ENCODE measurements around the gene KIF21A. TPM values are rescaled to one million over a fixed set of nuclear protein-coding genes. Genes with fewer than 3 reads are reported as not detected.

The KIF21A gene
- total RNA-seq, 1 donor from 2014 or later = 37.4 TPM

- Histone ChIP-seq H3K27me3 (ENCODE audit: control insufficient read depth, insufficient read depth, low read length) (no peaks in the 10 kb centered on the region), H3K4me3 (ENCODE audit: low read depth, low read length) (no peak overlapping the region), H3K36me3 (ENCODE audit: control insufficient read depth, insufficient read depth, low read length) (no peaks in the 10 kb centered on the region)
- FAIRE-seq = no peak
- DNase-seq (ENCODE audit: low read depth) = no peak
- no peak for TF ChIP-seq CTCF (IDR thresholded peaks at IDR 0.05; ENCODE audit: insufficient read depth, low read length, severe bottlenecking)
Observed at GRCh38 chr12:39393890-39394289, 49.0 kb downstream of the KIF21A start.

- no peak overlapping the region for H3K4me3 ChIP-seq (ENCODE audit: low read depth, low read length)
- no peaks in the 10 kb centered on the region for H3K27me3 ChIP-seq (ENCODE audit: control insufficient read depth, insufficient read depth, low read length)
- FAIRE-seq (no peak), DNase-seq (ENCODE audit: low read depth) (no peak)
- H3K36me3 ChIP-seq (ENCODE audit: control insufficient read depth, insufficient read depth, low read length) = no peaks in the 10 kb centered on the region
- TF ChIP-seq CTCF (IDR thresholded peaks at IDR 0.05; ENCODE audit: insufficient read depth, low read length, severe bottlenecking) = no peak
Observed at GRCh38 chr12:39393179-39393578, 49.7 kb downstream of the KIF21A start.

- FAIRE-seq (no peak), DNase-seq (ENCODE audit: low read depth) (peak; percentile 9)
Observed at GRCh38 chr12:39392154-39392925, 50.6 kb downstream of the KIF21A start.

GRCh38 chr12:39390752-39391151, 52.2 kb downstream of the KIF21A start:
- Histone ChIP-seq H3K4me3 (ENCODE audit: low read depth, low read length) (no peak overlapping the region), H3K36me3 (ENCODE audit: control insufficient read depth, insufficient read depth, low read length) (no peaks in the 10 kb centered on the region), H3K27me3 (ENCODE audit: control insufficient read depth, insufficient read depth, low read length) (no peaks in the 10 kb centered on the region)
- no peak for FAIRE-seq
- DNase-seq (ENCODE audit: low read depth) = peak; percentile 68
- no peak for TF ChIP-seq CTCF (IDR thresholded peaks at IDR 0.05; ENCODE audit: insufficient read depth, low read length, severe bottlenecking)

More at GRCh38 chr12:39392154-39392925, 50.6 kb downstream of the KIF21A start:
- no peaks in the 10 kb centered on the region for H3K27me3 ChIP-seq (ENCODE audit: control insufficient read depth, insufficient read depth, low read length)
- no peak for TF ChIP-seq CTCF (IDR thresholded peaks at IDR 0.05; ENCODE audit: insufficient read depth, low read length, severe bottlenecking)
- H3K36me3 ChIP-seq (ENCODE audit: control insufficient read depth, insufficient read depth, low read length) = no peaks in the 10 kb centered on the region
- no peak overlapping the region for H3K4me3 ChIP-seq (ENCODE audit: low read depth, low read length)

- no peak for TF ChIP-seq CTCF (IDR thresholded peaks at IDR 0.05; ENCODE audit: insufficient read depth, low read length, severe bottlenecking)
- no peaks in the 10 kb centered on the region for H3K27me3 ChIP-seq (ENCODE audit: control insufficient read depth, insufficient read depth, low read length)
- H3K4me3 ChIP-seq (ENCODE audit: low read depth, low read length) = no peak overlapping the region
- no peak for DNase-seq (ENCODE audit: low read depth)
- no peak for FAIRE-seq
- no peaks in the 10 kb centered on the region for H3K36me3 ChIP-seq (ENCODE audit: control insufficient read depth, insufficient read depth, low read length)
Observed at GRCh38 chr12:39389399-39390150, 53.3 kb downstream of the KIF21A start.

Data from bronchial epithelial cell (primary cell).